Ammon's horn (tissue), 1 donor: ENCODE measurements around the gene FPR2.
"Not testable (repeated sequence)": the region's sequence is repeated elsewhere in the genome, so short reads cannot be mapped to it uniquely, and the experiment has no call there.

Experiments used
- DNase-seq: peaks from one replicate; pipeline ENCODE4 v3.0.0-alpha.2; 2016; ENCODE audit warnings: low spot score

Gene FPR2

GRCh38 chr19:51740356-51740755, 20.6 kb upstream of the FPR2 start:
- DNase-seq, result no peak

DNA sequence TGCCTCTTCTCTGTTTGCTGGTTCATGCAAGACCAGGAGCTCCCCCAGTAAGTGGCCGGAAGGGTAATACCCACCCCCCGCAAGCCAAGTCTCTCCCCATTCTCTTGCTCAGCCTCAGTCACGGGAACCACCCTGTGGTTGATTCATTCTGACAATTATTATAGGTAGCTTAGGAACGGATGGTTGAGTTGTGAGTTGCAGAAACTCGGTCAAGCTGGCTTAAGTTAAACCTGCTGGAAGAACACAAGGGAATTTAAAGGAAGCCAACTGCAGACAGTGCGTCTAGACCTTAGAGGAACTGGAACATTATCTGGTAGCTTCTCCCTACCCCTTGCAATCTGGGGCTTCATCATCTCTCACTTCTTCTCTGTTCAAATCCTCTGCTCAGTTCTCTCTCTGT, 18.2 kb upstream of the FPR2 start:
- no peak for DNase-seq

DNA sequence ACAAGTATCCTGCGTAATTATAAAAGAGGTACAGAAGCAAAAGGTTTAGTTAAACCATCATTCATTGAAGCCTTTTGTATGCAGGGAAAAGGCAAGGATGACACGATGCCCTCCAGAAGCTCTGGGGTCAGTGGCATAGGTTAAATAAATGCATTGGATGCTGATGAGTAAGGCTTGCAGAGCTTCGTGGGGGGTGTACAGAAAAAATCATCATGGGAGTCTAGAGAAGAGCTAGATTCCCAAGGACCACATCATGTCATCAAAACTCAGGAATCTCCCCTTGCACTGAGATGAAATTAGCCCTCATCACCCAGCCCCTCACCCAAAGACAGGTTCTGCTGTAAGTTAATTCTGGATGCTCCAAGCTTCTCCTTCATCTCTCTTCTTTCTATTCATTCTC, 17.6 kb upstream of the FPR2 start:
- no peak for DNase-seq

DNA sequence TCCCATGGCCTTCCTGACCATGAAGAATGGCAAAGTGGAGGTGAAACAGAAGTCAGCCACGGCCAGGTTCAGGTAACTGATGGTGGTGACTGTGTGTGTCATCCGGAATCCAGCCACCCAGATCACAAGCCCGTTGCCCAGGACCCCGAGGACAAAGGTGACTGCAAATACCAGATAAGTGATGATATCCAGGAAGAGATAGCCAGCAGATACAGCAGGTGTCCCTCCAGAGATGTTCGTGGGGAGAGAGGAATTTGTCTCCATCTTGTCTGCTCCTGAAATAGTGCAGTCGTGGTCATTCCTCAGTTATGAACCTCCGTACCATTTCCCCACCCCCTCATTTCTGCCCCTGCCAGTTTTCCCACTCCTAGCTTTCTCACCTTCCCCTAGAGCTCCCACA, 14.2 kb upstream of the FPR2 start:
- no peak for DNase-seq

- DNase-seq, result no peak
Observed at GRCh38 chr19:51749979-51750378, 11.0 kb upstream of the FPR2 start.

DNA sequence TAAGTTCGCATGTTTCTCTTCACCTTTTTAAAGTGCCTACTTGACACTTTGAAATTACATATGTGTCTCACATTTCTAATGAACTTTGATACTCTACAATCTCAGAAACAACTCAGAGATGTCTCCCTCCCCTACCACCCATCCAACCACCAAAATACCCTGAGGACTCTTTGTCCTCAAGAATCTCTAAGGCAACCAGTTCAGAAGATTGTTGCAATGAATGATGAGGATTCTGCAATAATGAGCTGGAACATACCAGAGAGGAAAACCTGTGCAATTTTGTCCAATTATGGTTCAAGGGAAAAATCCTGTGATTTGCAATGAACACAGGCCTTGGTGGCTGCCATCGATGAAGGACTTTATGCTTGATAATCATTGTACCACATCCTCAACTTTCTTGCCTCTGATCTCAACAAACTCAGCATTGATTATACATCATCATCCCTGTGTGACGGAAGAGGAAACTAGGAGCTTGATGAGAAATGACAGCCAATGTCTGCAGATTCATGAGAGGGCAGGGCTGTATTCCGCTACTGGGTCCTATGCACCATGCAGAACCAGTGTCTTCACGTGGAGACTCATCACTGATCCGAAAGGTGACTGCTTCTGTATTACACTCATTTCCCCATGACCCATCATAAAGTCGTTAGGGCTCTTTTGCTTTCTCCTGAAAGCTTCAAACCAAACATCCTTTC, 10.4 kb upstream of the FPR2 start:
- DNase-seq, result no peak

GRCh38 chr19:51751655-51752054, 9.3 kb upstream of the FPR2 start, which contains the start of gene FPR1:
Gene FPR1 (minus strand): TSS chr19:51751878. CDS start chr19:51746994, 4,884 bp downstream.
- peak; percentile 63 for DNase-seq

GRCh38 chr19:51754109-51754508, 6.9 kb upstream of the FPR2 start:
- DNase-seq, result peak; percentile 55

DNA sequence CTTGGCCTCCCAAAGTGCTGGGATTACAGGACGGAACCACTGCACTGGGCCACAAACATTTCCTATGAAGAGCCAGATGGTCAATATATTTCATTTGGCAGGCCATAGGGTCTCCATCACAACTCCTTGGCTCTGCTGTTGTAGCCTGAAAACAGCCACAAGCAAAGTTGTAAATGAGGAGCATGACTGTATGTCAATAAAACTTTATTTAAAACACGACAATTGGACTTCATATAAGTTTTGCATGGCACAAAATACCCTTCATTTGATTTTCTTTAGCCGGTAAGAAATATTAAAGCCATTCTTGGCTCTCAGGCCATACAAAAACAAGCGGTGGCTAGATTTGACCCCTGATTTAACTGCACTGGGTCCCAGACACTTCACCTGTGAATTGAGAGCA, 6.2 kb upstream of the FPR2 start:
- no peak for DNase-seq

DNA sequence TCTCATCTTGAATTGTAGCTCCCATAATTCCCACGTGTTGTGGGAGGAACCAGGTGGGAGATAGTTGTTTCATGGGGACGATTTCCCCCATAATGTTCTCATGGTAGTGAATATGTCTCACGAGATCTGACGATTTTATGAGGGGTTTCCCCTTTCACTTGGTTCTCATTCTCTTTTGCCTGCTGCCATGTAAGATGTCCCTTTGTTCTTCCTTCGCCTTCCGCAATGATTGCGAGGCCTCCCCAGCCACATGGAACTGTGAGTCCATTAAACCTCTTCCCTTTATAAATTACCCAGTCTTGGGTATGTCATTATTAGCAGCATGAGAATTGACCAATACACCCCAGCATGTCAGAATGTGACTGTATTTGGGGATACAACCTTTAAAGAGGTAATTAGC, 5.4 kb upstream of the FPR2 start:
- no peak for DNase-seq

- DNase-seq, result no peak
Observed at GRCh38 chr19:51761696-51762095, 716 bp downstream of the FPR2 start.

DNA sequence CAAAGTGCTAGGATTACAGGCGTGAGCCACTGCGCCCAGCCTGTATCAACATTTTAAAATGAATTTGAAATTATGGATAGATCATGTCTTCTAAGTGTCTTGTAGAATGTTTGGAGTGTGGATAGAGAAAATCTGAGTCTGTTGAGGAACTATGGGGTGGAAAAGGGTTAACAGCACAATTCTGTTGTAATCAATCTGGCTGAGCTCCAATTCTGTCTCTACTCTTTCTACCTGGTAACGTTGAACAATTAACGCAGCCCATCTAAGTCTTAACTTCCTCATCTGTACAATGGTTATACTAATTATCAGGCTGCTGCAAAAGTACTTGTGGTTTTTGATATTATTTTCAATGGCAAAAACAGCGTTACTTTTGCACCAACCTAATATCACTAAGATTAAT, 4.1 kb downstream of the FPR2 start:
- DNase-seq, result no peak

- DNase-seq, result no peak
Observed at GRCh38 chr19:51766461-51766860, 5.5 kb downstream of the FPR2 start.

GRCh38 chr19:51771376-51772130, 10.6 kb downstream of the FPR2 start:
- DNase-seq, result peak; percentile 12

- no peak for DNase-seq
Observed at GRCh38 chr19:51772977-51773376, 12.0 kb downstream of the FPR2 start.

DNA sequence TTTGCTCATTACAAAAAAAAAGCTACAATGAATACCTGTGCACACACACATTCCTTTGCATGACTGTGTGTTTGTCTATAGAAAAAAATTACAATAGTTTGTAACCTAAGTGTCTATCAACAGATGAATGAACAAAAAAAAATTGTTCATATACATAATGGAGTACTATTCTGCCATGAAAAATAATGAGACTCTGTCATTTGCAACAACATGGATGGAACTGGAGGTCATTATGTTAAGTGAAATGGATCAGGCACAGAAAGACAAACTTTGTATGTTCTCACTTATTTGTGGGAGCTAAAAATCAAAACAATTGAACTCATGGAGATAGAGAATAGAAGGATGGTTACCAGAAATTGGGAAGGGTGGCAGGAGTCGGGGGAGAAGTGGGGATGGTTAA, 15.6 kb downstream of the FPR2 start:
- DNase-seq, result not testable (repeated sequence)

- DNase-seq, result peak; percentile 96
Observed at GRCh38 chr19:51777570-51778462, 16.8 kb downstream of the FPR2 start.

DNA sequence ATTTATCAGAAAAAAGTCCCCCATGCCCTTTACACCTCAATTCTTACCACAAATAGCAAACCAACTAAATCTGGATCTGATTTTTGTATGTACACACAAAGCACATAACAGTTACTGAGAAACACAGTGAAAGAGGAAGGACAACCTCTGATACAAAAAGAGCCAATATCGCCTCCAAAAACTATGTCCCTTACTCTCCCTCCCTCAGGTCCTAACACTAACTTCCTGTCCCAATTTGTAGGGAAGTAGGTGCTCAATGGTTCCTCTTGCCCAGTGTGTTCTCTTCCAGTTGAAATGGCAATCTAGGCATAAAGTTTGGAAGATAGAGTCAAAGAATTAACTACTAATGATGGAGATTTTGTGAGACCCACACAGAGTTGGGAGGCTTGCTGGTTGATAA, 18.2 kb downstream of the FPR2 start:
- DNase-seq, result no peak

- DNase-seq, result no peak
Observed at GRCh38 chr19:51779703-51780102, 18.7 kb downstream of the FPR2 start.

- no peak for DNase-seq
Observed at GRCh38 chr19:51780270-51780669, 19.3 kb downstream of the FPR2 start.

GRCh38 chr19:51781999-51782398, 21.0 kb downstream of the FPR2 start:
- DNase-seq, result no peak

- DNase-seq, result no peak
Observed at GRCh38 chr19:51783372-51783771, 22.4 kb downstream of the FPR2 start.
